H1 (cell line): ENCODE data around the gene COL6A2. TPM values are rescaled to one million over a fixed set of nuclear protein-coding genes. Genes with fewer than 3 reads are reported as not detected.

Experiments used
- CTCF ChIA-PET: fragments of 300-600 bp; sonication (Branson Sonifier 250); formaldehyde crosslinking; loops from one replicate; lab custom pipeline; 2021; ENCODE audit not compliant: partially characterized antibody; lab: Charles Lee
- POLR2A ChIA-PET: fragments of 300-600 bp; sonication (Branson Sonifier 250); formaldehyde crosslinking; loops from one replicate; lab custom pipeline; 2021; ENCODE audit warnings: inconsistent platforms; ENCODE audit not compliant: partially characterized antibody; lab: Charles Lee
- DNase-seq, 2 experiments: peaks; one replicate each; pipeline versions ENCODE4 v3.0.0 to v3.0.0-alpha.2; 2010 to 2022; ENCODE audit warnings: low spot score in 2 of 2, low read depth in 1 of 2, mixed read lengths in 1 of 2
- FAIRE-seq: peaks from 2 replicates; lab custom pipeline; 2011; peaks lifted over from hg19 to GRCh38; lab: Jason Lieb, UNC
- H2AFZ ChIP-seq: 2 replicates; pipeline ENCODE4 v1.8.1; 2012; ENCODE audit warnings: low read length, inconsistent platforms
- H2AK5ac ChIP-seq: 2 replicates; pipeline ENCODE4 v1.6.1; 2013; ENCODE audit warnings: low read depth, low read length
- H2BK120ac ChIP-seq: replicated peaks from 2 replicates; pipeline ENCODE3; 2013; ENCODE audit warnings: low read depth, low read length, inconsistent platforms
- H2BK12ac ChIP-seq: 2 replicates; pipeline ENCODE4 v1.6.1; 2013; ENCODE audit warnings: low read depth, low read length
- H2BK15ac ChIP-seq: 2 replicates; pipeline ENCODE4 v1.6.1; 2013; ENCODE audit warnings: low read length
- H2BK20ac ChIP-seq: 2 replicates; pipeline ENCODE4 v1.6.1; 2013; ENCODE audit warnings: low read length
- H2BK5ac ChIP-seq: 2 replicates; pipeline ENCODE4 v1.6.1; 2013; ENCODE audit warnings: low read depth, low read length
- H3K14ac ChIP-seq: 2 replicates; pipeline ENCODE4 v1.6.1; 2013; ENCODE audit warnings: inconsistent platforms; ENCODE audit not compliant: insufficient read length
- H3K18ac ChIP-seq: 2 replicates; pipeline ENCODE4 v1.6.1; 2013; ENCODE audit warnings: low read length; ENCODE audit errors: extremely low read depth
- H3K23ac ChIP-seq: 2 replicates; pipeline ENCODE4 v1.6.1; 2013; ENCODE audit warnings: inconsistent platforms; ENCODE audit not compliant: insufficient read length
- H3K23me2 ChIP-seq: 2 replicates; pipeline ENCODE4 v1.6.1; 2013; ENCODE audit warnings: low read depth, low read length
- H3K27ac ChIP-seq: 2 replicates; pipeline ENCODE4 v1.6.1; 2011; ENCODE audit warnings: low read depth, low read length, inconsistent platforms
- H3K27me3 ChIP-seq, 4 experiments: replicated peaks in 1 of 4; 1 replicate in 1 of 4; 2 replicates in 3 of 4; pipeline versions ENCODE4 v1.6.1 to v1.8.1; 2011 to 2013; ENCODE audit warnings: low read length in 3 of 4, mild to moderate bottlenecking in 3 of 4, inconsistent platforms in 2 of 4, mixed read lengths in 2 of 4, moderate library complexity in 1 of 4; ENCODE audit not compliant: control insufficient read depth in 3 of 4, insufficient read depth in 3 of 4; ENCODE audit errors: extremely low read depth in 1 of 4
- H3K36me3 ChIP-seq, 4 experiments: 2 replicates each; pipeline versions ENCODE4 v1.6.1 to v1.8.1; 2011 to 2013; ENCODE audit warnings: mild to moderate bottlenecking in 4 of 4, low read length in 3 of 4, moderate library complexity in 2 of 4, control low read depth in 1 of 4, inconsistent platforms in 1 of 4; ENCODE audit not compliant: insufficient read depth in 4 of 4, control insufficient read depth in 2 of 4
- H3K4ac ChIP-seq: replicated peaks from 2 replicates; pipeline ENCODE3; 2013; ENCODE audit warnings: low read length, low read depth, mixed read lengths, inconsistent platforms; ENCODE audit not compliant: insufficient read length
- H3K4me1 ChIP-seq, 4 experiments: replicated peaks in 1 of 4; 1 replicate in 1 of 4; 2 replicates in 3 of 4; pipeline versions ENCODE4 v1.6.1 to v1.8.1; 2011 to 2013; ENCODE audit warnings: low read length in 3 of 4, inconsistent platforms in 2 of 4, mixed read lengths in 1 of 4; ENCODE audit not compliant: insufficient read depth in 4 of 4, control insufficient read depth in 3 of 4
- H3K4me2 ChIP-seq, 2 experiments: 2 replicates each; pipeline versions ENCODE4 v1.6.1 to v1.8.1; 2011 to 2013; ENCODE audit warnings: low read depth in 2 of 2, low read length in 2 of 2, control low read depth in 1 of 2, inconsistent platforms in 1 of 2, mild to moderate bottlenecking in 1 of 2; ENCODE audit not compliant: insufficient read depth in 1 of 2
- H3K4me3 ChIP-seq, 4 experiments: fragments of 200-600, 300-600 bp in 1 of 4; sonication (generic), shearing (Covaris generic), sonication (Bioruptor Twin) in 1 of 4; 2 replicates each; pipeline versions ENCODE4 v1.5.1 to v1.8.1; 2011 to 2016; ENCODE audit warnings: low read length in 4 of 4, low read depth in 3 of 4, control low read depth in 2 of 4, inconsistent platforms in 2 of 4, mild to moderate bottlenecking in 2 of 4, mixed read lengths in 1 of 4, moderate library complexity in 1 of 4; ENCODE audit not compliant: insufficient read depth in 2 of 4; ENCODE audit errors: extremely low read depth in 1 of 4
- H3K56ac ChIP-seq: replicated peaks from 2 replicates; pipeline ENCODE3; 2013; ENCODE audit warnings: low read depth, mild to moderate bottlenecking, mixed read lengths, low read length, inconsistent platforms; ENCODE audit not compliant: insufficient read length
- H3K79me1 ChIP-seq: 2 replicates; pipeline ENCODE4 v1.6.1; 2013; ENCODE audit warnings: low read depth, low read length, control low read depth
- H3K79me2 ChIP-seq, 2 experiments: 2 replicates each; pipeline versions ENCODE4 v1.6.1 to v1.8.1; 2012 to 2013; ENCODE audit warnings: low read length in 2 of 2, mild to moderate bottlenecking in 2 of 2, inconsistent platforms in 1 of 2; ENCODE audit not compliant: insufficient read depth in 2 of 2, control insufficient read depth in 1 of 2
- H3K9ac ChIP-seq, 4 experiments: replicated peaks in 1 of 4; 1 replicate in 1 of 4; 2 replicates in 3 of 4; pipeline versions ENCODE4 v1.6.1 to v1.8.1; 2011 to 2013; ENCODE audit warnings: low read depth in 3 of 4, low read length in 3 of 4, control low read depth in 2 of 4, mild to moderate bottlenecking in 2 of 4, moderate library complexity in 2 of 4, inconsistent platforms in 1 of 4; ENCODE audit errors: extremely low read depth in 1 of 4
- H3K9me3 ChIP-seq, 2 experiments: 2 replicates each; pipeline versions ENCODE4 v1.6.1 to v1.8.1; 2012 to 2013; ENCODE audit warnings: mild to moderate bottlenecking in 2 of 2, moderate library complexity in 2 of 2, control low read depth in 1 of 2, inconsistent platforms in 1 of 2, low read depth in 1 of 2, low read length in 1 of 2, mixed read lengths in 1 of 2; ENCODE audit not compliant: insufficient read depth in 2 of 2
- H4K20me1 ChIP-seq, 2 experiments: replicated peaks in 1 of 2; 2 replicates each; pipeline versions ENCODE3 to v1.8.1; 2011 to 2013; ENCODE audit warnings: inconsistent platforms in 2 of 2, low read length in 2 of 2, mild to moderate bottlenecking in 1 of 2; ENCODE audit not compliant: insufficient read depth in 2 of 2, control insufficient read depth in 1 of 2
- H4K5ac ChIP-seq: 2 replicates; pipeline ENCODE4 v1.6.1; 2013; ENCODE audit warnings: low read length, low read depth, mixed read lengths, inconsistent platforms; ENCODE audit not compliant: insufficient read length
- H4K8ac ChIP-seq: 2 replicates; pipeline ENCODE4 v1.8.0; 2013; ENCODE audit warnings: mild to moderate bottlenecking, moderate library complexity, low read length, inconsistent platforms; ENCODE audit not compliant: insufficient read depth; ENCODE audit errors: extremely low read depth
- H4K91ac ChIP-seq: replicated peaks from 2 replicates; pipeline ENCODE3; 2013; ENCODE audit warnings: low read length, mixed read lengths, inconsistent platforms; ENCODE audit not compliant: insufficient read length
- ASH2L ChIP-seq: fragments of 200-600, 300-600 bp; sonication (generic); IDR thresholded peaks from one replicate; pipeline ENCODE4 v1.7.1; 2017; ENCODE audit warnings: low read length
- BACH1 ChIP-seq: IDR thresholded peaks from 2 replicates; pipeline ENCODE4 v1.6.1; 2012; ENCODE audit warnings: low read length, improper control_type of control experiment
- CBX8 ChIP-seq: fragments of 300-800, 300-1000 bp; sonication (generic); IDR thresholded peaks from 2 replicates; pipeline ENCODE4 v1.7.1; 2016; ENCODE audit warnings: low read depth, low read length, borderline replicate concordance
- CTBP2 ChIP-seq: IDR thresholded peaks from 2 replicates; pipeline ENCODE4 v1.7.0; 2011; ENCODE audit warnings: borderline replicate concordance, mild to moderate bottlenecking, moderate library complexity, mixed read lengths, low read length; ENCODE audit not compliant: insufficient read depth, insufficient read length
- EGR1 ChIP-seq: IDR thresholded peaks from 2 replicates; pipeline ENCODE4 v1.6.1; 2011; ENCODE audit warnings: low read depth, low read length, borderline replicate concordance
- FOSL1 ChIP-seq: IDR thresholded peaks from 2 replicates; pipeline ENCODE4 v1.6.1; 2011; ENCODE audit warnings: mild to moderate bottlenecking, low read depth, low read length, moderate library complexity; ENCODE audit not compliant: insufficient read depth
- JUN ChIP-seq: IDR thresholded peaks from 2 replicates; pipeline ENCODE4 v1.6.1; 2011; ENCODE audit warnings: low read depth, mild to moderate bottlenecking, improper control_type of control experiment, low read length
- JUND ChIP-seq: IDR thresholded peaks from 2 replicates; pipeline ENCODE4 v1.6.1; 2011; ENCODE audit warnings: mild to moderate bottlenecking, improper control_type of control experiment, low read length
- PHF8 ChIP-seq: fragments of 200-600 bp; sonication (generic); conservative IDR thresholded peaks from 2 replicates; pipeline ENCODE4 v1.7.1; 2012; ENCODE audit warnings: low read depth, mild to moderate bottlenecking, inconsistent platforms, low read length, moderate library complexity
- RNF2 ChIP-seq: fragments of 200-900, 300-1000 bp; sonication (generic); IDR thresholded peaks from 2 replicates; pipeline ENCODE4 v1.7.1; 2016; ENCODE audit warnings: borderline replicate concordance, low read depth, mild to moderate bottlenecking, antibody characterized with exemption, low read length; ENCODE audit not compliant: poor library complexity, severe bottlenecking; ENCODE audit errors: missing control alignments
- SRF ChIP-seq: IDR thresholded peaks from 2 replicates; pipeline ENCODE4 v1.6.1; 2011; ENCODE audit warnings: mild to moderate bottlenecking, low read depth, low read length, moderate library complexity
- TBP ChIP-seq: IDR thresholded peaks from 2 replicates; pipeline ENCODE4 v1.6.1; 2011; ENCODE audit warnings: low read depth, low read length, improper control_type of control experiment
- TCF12 ChIP-seq: IDR thresholded peaks from 2 replicates; pipeline ENCODE4 v1.6.1; 2011; ENCODE audit warnings: low read depth, mild to moderate bottlenecking, low read length
- WGBS, 2 experiments: shearing (Covaris generic) in 1 of 2; methylation state at CpG; one replicate each; pipeline versions ENCODE4 v1.1.6 to v1.1.7; 2013 to 2015; ENCODE audit warnings: low lambda C conversion rate in 2 of 2, mixed read lengths in 2 of 2, inconsistent platforms in 1 of 2, low coverage in 1 of 2, missing lambda C conversion rate in 1 of 2; ENCODE audit not compliant: insufficient replicate concordance in 2 of 2, insufficient coverage in 1 of 2, insufficient read length in 1 of 2; ENCODE audit errors: extremely low coverage in 1 of 2, missing lambda C conversion rate in 1 of 2; 5-methylcytosine and 5-hydroxymethylcytosine counted together
- polyA plus RNA-seq, 7 experiments: library from polyadenylated mRNA; depleted of rRNA in 3 of 7; stranded (reverse) in 5 of 7; unstranded in 2 of 7; fragments of >200 nt in 5 of 7; fragments of 200-250 nt in 2 of 7; gene quantifications; 1 replicate in 5 of 7; 2 replicates in 1 of 7; 4 replicates in 1 of 7; pipeline versions ENCODE4 v1.2.1 to v1.2.3, GENCODE V29; 2011 to 2013; ENCODE audit warnings: missing spikeins in 2 of 7, mixed read lengths in 2 of 7
- total RNA-seq: library from RNA; stranded (reverse); fragmentation: NEBNext Ultra II Directional; extraction: Animal tissue kit (Norgen Biotek cat#: 25700); gene quantifications from 2 replicates; pipeline ENCODE4 v1.2.1, GENCODE V29; 2021

Gene COL6A2
- total and polyA plus RNA-seq, 2 of the 8 experiments (the other 6 are each of a cell fraction or from before 2014, with no cell fraction given) = 60.1 to 62.7 TPM

DNA sequence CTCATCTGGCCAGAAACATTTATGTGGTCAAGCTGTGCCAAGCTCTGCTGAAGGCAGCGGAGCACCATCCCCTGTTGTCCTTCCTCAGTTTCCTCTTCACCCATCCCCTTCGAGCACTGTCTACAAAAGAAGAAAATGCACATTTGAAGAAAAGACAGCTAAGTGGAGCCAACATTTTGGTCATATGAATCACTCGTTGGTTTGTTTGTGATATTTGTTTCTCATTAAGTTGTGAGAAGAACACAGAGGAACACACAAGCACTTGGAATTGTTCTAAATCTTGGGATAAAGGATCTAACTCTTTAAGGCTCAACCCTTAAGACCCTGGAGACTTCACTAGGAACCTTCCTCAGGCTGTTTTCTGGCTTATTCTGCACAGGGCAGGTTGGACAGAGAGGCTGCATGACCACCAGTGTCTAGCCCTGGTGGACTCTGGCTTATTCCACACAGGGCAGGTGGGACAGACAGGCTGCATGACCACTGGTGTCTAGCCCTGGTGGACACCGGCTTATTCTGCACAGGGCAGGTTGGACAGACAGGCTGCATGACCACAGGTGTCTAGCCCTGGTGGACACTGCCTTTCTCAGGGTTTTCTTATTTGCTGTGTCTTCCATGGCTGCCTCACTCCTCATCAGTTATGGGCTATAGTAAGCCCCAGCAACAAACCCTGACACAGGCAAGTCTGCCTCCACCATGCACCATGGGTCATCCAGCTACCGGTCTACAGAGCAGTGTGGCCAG lies 35.3 kb upstream of the COL6A2 start:
- H3K56ac ChIP-seq = no peak overlapping the region
- peaks cover 33 to 35% of the 10 kb centered on the region in 2 experiments for H3K9me3 ChIP-seq
- H3K4me3 ChIP-seq = no peak overlapping the region
- no peak overlapping the region for H2BK15ac ChIP-seq
- H4K5ac ChIP-seq = no peak overlapping the region
- H3K79me1 ChIP-seq = no peaks in the 10 kb centered on the region
- WGBS, 2 experiments = 85% methylated on average over 5 of the region's 5 CpGs; no CpG with 5 or more reads in 1 of the 2 experiments
- DNase-seq = peak in 1 of 2 experiments; percentile 7
- H3K79me2 ChIP-seq = no peaks in the 10 kb centered on the region
- no peak overlapping the region for H4K91ac ChIP-seq
- H3K18ac ChIP-seq = no peak overlapping the region
- no peak overlapping the region for H2BK120ac ChIP-seq
- H2AFZ ChIP-seq = no peak overlapping the region
- H3K27ac ChIP-seq = no peak overlapping the region
- no peak overlapping the region for H3K14ac ChIP-seq
- ChIA-PET CTCF (interaction anchor here (1.0 kb wide), 1 partner anchor 140 kb away, joined by 3 read pairs; no protein-coding TSS in a partner anchor), POLR2A (no interaction called here)
- peaks cover 0 to 8% (median 2%) of the 10 kb centered on the region in 4 experiments; a peak in 5 of 7 replicates for H3K4me1 ChIP-seq
- H2BK20ac ChIP-seq = no peak overlapping the region
- H4K20me1 ChIP-seq = no peaks in the 10 kb centered on the region
- no peaks in the 10 kb centered on the region for H3K23me2 ChIP-seq
- no peak overlapping the region for H2BK12ac ChIP-seq
- no peaks in the 10 kb centered on the region for H3K36me3 ChIP-seq
- H2AK5ac ChIP-seq = no peak overlapping the region
- H3K4ac ChIP-seq = no peak overlapping the region
- no peaks in the 10 kb centered on the region; a peak in 2 of 7 replicates for H3K27me3 ChIP-seq
- H3K23ac ChIP-seq = no peak overlapping the region
- no peak overlapping the region for H4K8ac ChIP-seq
- no peak for FAIRE-seq
- no peak overlapping the region for H2BK5ac ChIP-seq
- H3K9ac ChIP-seq = no peak overlapping the region
- no peak overlapping the region for H3K4me2 ChIP-seq
- TF ChIP-seq ASH2L (no peak), FOSL1 (no peak), SRF (no peak), RNF2 (no peak), TBP (no peak), CTBP2 (no peak), TCF12 (no peak), EGR1 (no peak), JUND (no peak), BACH1 (no peak), JUN (no peak), CBX8 (no peak), PHF8 (no peak)
